ENCODE results near the gene GAGE13.
"Not testable (repeated sequence)": the region's sequence is repeated elsewhere in the genome, so short reads cannot be mapped to it uniquely, and the experiment has no call there.

Gene GAGE13

GRCh38 chrX:49341449-49341848 is 10.1 kb downstream of the GAGE13 start:
- not testable (repeated sequence) for DNase-seq

GRCh38 chrX:49344496-49345175 is 13.3 kb downstream of the GAGE13 start:
- not testable (repeated sequence) for DNase-seq

GRCh38 chrX:49345402-49345801 is 14.0 kb downstream of the GAGE13 start:
- DNase-seq, result not testable (repeated sequence)

DNA sequence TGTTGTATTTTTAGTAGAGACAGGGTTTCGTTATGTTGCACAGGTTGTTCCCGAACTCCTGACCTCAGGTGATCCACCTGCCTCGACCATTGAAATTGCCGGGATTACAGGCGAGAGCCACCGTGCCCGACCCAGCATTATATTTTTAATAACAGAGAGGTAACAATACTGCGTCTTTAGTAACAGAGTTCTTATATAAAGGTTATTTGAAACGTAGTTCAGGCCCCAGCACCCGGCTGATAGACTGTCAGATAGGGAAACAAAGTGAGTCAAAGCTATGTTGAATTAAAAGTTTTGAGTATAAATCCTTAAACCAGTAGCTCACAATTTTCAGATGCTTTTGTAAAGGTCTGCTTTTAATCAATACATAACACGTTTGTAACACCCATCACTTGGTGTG is 14.8 kb downstream of the GAGE13 start:
- DNase-seq, result not testable (repeated sequence)

All from activated T-cell treated with anti-CD3 and anti-CD28 coated beads, Interleukin-2, amount 50 U/mL, for 1 hour (primary cell).